ENCODE measurements around the gene NDUFA13.

DNA sequence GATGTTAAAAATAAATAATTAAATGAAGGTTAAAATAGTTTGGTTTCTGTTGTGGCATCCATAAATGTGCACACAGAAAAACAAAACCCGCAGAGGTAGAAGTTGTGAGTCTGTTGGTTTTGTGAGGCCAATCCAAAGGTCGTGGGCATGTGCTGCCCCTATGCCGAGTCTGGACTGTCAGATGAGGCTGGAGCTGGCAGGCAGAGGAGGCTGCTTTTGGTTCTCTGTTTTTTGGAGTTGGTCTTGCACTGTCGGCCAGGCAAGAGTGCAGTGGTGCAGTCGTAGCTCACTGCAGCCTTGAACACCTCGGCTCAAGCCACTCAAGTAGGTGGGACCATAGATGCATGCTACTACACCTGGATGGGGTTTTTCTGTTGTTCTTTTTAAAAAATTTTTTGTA lies 44.3 kb upstream of the NDUFA13 start:
- TF ChIP-seq, protein P1, sequence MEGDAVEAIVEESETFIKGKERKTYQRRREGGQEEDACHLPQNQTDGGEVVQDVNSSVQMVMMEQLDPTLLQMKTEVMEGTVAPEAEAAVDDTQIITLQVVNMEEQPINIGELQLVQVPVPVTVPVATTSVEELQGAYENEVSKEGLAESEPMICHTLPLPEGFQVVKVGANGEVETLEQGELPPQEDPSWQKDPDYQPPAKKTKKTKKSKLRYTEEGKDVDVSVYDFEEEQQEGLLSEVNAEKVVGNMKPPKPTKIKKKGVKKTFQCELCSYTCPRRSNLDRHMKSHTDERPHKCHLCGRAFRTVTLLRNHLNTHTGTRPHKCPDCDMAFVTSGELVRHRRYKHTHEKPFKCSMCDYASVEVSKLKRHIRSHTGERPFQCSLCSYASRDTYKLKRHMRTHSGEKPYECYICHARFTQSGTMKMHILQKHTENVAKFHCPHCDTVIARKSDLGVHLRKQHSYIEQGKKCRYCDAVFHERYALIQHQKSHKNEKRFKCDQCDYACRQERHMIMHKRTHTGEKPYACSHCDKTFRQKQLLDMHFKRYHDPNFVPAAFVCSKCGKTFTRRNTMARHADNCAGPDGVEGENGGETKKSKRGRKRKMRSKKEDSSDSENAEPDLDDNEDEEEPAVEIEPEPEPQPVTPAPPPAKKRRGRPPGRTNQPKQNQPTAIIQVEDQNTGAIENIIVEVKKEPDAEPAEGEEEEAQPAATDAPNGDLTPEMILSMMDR (conservative IDR thresholded peaks at IDR 0.05 in 1 of 2, IDR thresholded peaks at IDR 0.05 in 1 of 2; ENCODE audit: extremely low read depth in 1 of 2, insufficient read depth in 1 of 2, low read depth in 1 of 2, low read length in 2 of 2) = no peak
- no peak for TF ChIP-seq EZH2 (IDR thresholded peaks at IDR 0.05; ENCODE audit: borderline replicate concordance, low read length)
